Globus pallidus (tissue), 1 donor: Measurements from ENCODE around the gene CARD11.

Experiments
- DNase-seq: peaks from one replicate; pipeline ENCODE4 v3.0.0-alpha.2; 2015; ENCODE audit warnings: low spot score

The CARD11 gene

DNA sequence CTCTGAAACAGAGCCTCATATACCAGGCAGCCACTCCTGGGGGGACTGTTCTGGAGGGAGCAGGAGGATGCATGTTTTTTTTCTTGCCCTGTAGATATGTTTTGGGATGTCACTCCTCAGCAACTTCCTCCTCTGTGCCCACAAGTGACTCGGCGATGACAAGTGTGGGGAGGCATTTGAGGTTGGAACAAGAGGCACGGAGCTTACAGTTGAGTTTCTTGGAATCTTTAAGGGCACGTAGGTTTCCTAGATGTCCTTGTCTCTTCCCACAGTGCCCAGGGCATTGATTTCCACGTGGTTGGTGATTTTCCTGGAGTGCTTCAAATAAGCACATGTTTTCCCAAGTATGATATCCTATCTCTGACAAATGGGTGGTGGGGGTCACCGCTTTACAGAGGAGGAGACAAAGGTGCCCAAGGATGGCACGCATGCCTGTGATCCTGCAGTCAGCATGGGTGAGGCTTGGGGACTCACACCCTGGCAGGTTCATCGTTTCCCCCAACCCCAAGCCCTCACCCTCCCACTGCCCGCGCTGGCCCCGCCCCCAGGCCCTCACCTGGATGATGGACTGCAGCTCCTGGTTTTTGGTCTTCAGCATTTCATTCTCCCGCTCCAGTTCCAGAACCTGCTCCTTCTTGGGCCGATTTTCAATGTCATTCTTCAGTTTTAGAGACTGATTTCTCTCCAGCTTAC is 104.3 kb downstream of the CARD11 start:
- DNase-seq, result no peak

GRCh38 chr7:2938514-2939192 is 105.0 kb downstream of the CARD11 start:
- DNase-seq, result no peak

DNA sequence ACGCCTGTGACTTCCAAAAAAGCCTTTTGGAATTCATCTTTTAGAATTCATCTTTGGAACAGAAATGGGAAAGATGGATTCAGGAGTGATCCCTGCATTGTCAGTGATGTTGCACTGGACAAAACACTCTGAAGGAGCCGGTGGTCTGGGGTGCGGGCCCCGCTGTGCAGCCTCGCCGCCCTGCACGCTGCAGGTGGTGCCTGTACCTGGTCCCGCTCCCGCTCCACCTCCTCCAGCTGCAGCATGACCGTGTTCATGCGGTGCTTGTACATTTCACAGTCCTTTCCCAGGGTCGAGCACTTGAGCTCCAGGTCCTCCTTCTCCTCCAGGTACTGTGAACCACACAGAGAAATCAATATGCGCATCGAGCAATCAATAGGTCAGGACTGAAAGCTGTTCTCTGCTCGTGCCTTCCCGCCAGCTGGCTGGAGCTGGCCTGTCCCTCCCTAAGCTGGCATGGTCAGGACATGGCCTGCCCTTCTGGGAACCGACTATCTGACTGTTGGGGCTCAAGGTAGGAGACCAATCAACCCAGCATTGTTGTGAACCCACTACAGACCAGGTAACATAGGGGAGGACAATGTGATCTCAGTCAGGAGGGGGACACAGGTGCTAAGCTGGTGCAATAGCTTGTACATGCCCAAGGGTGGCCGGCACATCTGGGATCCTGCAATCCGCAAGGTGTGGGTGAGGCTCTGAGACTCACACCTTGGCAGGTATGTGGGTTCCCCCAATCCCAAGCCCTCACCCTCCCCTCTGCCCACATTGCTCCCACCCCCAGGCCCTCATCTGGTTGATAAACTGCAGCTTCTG is 105.8 kb downstream of the CARD11 start:
- DNase-seq, result no peak

GRCh38 chr7:2936891-2937580 is 106.6 kb downstream of the CARD11 start:
- DNase-seq, result no peak

DNA sequence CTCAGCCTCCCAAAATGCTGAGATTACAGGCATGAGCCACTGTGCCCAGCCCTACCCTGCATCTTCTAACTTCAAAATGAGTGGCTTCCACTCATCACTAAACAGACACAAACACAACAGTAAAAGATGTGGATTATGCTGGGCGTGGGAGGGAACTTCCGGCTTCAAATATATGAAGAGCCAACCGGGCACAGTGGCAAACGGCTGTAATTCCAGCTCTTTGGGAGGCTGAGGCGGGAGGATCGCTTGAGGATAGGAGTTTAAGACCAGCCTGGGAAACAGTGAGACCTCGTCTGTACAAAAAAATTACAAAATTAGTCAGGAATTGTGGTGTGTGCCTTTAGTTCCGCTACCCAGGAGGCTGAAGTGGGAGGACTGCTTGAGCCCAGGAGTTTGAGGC is 107.4 kb downstream of the CARD11 start:
- no peak for DNase-seq

DNA sequence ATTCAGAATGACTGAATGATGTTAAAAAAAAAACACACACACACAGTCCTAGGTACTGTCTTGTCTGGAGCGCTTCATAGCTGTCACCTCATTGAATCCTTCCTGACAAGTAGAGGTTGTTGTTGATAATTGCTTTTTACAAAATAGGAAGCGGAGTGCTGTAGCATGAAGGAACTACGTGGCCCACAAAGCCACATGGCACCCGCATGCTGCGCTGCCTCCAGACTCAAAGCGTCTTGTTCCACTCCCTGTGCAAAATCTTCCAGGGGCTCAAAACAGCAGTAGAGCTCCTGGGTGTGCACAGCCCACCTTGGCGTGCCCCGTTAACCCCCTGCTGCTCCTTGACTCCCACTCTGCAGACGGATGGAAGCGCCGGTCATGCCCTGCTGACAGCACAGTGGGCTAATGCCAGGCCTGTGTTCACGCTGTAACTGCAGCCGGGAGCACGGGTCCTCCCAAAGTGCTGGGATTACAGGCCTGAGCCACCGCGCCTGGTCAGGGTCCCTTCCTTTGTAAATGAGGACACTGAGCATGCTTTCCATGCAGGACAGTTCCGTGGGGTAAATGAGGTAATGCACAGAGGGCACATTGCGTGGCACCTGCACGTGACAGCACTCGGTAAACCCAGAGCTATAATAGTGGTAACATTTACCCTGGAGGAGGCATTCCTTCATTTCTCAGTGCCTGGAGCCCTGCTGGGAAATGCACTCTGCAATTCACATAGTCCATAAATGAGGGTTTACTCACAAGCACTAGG is 108.5 kb downstream of the CARD11 start:
- no peak for DNase-seq

GRCh38 chr7:2934211-2934731 is 109.4 kb downstream of the CARD11 start:
- no peak for DNase-seq

GRCh38 chr7:2932402-2933251 is 111.0 kb downstream of the CARD11 start:
- DNase-seq, result no peak

DNA sequence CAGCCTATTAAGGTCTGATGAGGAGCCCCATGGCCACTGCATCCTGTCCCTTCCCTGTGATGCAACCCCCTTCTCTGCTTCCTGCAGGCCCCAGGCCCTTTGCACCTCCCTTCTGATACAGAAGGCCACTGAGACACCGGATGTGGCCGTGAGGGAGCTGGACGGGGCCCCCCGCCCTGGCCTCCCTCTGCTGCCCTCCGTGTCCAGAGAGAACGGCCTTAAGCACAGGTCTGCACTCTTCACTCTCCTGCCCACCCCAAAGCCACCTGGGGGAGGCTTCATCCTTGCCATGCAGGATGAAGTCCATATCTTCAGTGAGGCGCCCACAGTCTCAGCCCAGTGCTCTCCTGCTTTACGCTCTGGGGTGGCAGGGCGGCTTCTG is 112.6 kb downstream of the CARD11 start:
- no peak for DNase-seq

DNA sequence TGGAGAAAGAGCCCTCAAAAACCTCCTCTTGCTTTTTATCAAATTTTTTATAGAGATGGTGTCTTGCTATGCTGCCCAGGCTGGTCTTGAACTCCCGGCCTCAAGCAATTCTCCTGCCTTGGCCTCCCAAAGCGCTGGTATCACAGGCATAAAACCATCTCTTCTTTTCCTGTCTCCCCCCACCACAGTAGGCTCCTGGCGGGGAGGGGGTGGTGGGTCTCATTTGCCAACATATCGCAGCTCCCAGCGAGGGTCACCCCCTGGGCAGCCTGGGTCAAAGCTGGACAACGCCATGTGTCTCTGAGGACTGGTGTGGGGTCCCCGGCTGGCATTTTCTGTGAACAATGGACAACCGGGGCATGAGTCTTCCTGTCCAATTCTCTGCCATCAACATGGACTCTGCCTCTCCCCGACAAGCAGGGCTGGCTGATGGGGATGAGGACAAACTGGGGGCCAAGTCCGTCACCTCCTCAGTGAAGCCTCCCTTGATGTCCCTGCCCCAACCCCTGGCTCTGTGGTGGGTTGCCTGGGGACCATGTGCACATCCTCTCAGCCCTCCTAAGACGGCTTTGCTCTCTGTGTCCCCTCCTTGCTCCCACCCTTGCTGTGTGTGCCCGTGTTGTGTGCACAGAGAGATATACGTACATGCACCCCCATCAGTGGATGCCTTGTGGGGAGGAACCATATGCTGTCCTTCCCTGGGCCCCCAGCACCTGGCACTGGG is 113.2 kb downstream of the CARD11 start:
- DNase-seq, result no peak

DNA sequence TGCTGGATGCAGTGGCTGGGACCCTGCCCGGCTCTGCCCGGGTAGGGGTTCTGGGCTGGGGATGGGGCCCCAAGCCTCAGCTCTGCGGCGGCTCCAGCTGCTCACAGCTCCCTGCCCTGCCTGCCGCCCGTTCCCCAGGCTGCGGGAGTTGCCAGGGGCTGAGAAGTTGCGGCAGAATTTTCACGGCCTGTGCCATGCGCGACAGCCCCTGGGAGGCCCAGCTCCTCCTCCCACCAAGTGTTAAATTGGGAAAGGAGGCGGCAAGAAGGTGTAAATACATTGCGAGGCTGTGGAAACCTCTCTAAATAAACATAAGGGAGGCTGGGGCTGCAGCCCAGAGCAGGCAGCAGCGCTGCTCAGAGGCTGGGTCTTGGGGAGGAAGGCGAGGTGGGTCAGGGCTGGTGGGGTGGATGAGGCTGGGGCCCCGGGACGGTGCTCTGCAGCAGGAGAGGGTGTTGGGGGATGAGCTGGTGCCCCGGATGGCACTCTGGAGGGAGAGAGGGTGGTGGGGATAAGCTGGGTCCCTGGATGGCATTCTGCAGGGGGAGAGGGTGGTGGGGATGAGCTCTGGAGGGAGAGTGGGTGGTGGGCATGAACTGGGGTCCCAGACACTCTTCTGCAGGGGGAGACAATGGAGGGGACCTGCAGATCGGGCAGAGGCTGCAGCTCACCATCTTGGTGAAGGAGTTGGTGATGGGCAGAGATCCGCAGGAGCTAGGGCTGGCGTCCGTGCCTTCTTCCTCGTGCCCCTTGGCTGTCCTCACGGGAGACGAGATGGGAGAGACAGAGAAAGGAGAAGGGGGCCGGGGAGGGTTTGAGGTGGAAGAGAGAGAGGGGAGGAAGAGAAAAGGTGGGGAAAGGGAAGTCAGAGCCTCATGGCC is 114.1 kb downstream of the CARD11 start:
- DNase-seq, result no peak

DNA sequence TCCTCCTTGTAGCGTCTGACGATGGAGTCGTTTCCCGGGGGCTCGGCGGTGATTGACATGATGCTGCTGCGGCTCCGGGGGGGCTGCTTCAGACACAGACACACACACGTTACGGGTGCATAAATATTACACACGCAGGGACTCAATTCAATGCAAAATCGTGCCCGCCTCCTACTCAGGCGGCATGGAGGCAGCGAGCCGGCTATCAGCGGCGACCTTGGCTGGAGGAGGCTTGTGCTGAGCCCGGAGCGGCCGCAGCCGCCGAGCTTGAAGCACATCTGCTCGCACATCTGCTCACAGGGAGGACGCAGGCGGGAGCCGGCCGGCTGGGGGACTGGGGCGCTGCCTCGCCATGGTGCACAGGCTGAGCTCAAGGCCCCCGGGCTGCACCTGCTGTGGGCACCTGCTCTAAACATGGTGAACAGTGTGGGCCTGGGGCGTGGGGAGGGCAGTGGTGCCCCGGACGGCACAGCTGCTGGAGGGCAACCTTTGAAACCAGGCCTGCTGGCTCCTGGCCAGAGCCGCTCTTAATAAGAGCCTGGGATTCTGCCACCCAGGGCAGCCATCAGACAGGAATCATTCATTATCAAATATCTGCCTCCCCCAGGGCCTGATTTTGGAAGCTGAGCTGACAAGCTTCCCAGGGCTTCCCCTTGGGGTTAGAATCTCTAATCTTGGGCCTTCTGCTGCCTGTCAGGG is 114.9 kb downstream of the CARD11 start:
- DNase-seq, result no peak

DNA sequence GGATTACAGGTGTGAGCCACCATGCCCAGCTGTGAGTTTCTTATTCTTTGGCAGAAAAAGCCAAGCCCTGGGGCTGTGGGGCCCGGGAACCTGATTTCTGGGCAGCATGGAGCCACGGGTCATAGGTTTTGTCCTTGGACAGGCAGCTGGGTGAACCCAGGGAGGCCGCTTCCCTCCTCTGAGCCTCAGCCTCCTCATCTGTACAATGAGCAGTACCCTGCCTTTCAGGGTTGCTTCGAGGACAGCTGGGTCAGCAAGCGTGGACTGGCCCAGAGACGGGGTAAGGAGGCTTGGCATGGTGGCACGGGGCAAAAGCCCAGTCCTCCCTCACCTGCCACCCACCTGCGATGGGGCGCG is 115.4 kb downstream of the CARD11 start:
- DNase-seq, result no peak

DNA sequence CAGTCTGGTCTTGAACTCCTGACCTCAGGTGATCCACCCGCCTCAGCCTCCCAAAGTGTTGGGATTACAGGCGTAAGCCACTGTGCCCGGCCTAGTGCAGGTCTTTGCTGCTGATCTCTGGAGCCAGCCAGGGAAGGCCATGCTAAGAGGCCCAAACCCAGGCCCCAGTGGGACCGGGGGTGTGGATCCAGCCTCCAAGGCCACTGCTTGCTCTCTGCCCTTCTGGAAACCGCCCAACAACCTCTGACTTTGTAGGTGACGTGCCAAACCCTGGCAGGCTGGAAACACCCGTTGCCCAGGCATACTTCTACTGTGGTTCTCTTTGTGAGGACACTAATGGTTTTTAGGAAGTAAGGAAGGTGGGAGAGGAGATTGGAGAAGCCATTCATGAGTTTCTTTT is 116.1 kb downstream of the CARD11 start:
- DNase-seq, result no peak

- no peak for DNase-seq
Measured at GRCh38 chr7:2926896-2927405, 116.7 kb downstream of the CARD11 start.

DNA sequence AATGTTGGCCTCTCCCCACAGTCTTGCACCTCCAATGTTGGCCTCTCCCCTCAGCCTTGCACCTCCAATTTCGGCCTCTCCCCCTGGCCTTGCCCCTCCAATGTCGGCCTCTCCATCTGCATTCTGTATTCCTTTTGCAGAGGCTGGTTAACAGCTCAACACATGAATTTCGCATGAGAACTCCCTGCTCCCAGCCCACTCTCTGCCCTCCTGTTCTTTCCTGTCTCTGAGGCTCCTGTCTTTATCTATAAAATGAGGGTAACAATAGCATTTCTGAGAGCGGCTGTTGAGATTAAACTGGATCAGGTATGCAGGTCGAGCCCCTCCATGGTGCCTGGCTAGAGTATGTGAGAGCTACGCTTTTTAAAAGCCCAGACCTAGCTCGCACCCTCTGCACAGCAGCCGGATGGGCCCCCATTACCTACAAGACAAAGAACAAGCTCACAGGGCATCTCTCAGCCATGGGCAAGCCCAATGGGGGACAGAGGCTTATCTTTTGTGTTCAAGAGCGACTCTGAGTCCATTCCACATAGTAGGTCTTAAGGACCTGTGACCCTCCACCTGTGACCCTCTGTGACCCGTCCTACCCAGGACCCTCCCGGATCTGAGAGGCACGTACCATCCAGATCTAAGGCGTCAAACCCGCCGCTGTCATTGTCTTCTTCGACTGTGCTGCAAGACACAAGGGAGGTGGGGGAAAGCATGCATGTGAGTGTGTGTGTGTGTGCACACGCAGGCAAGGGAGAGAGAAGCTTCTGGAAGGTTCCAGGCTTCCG is 117.4 kb downstream of the CARD11 start:
- no peak for DNase-seq
